NCI-H748 (cell line): Measurements from ENCODE around the gene PLGRKT.
"Not testable (repeated sequence)": the region's sequence is repeated elsewhere in the genome, so short reads cannot be mapped to it uniquely, and the experiment has no call there.

Source experiments
- DNase-seq: peaks from one replicate; lab custom pipeline; 2025; ENCODE audit not compliant: unreplicated experiment; lab: John Stamatoyannopoulos, UW

The PLGRKT gene

DNA sequence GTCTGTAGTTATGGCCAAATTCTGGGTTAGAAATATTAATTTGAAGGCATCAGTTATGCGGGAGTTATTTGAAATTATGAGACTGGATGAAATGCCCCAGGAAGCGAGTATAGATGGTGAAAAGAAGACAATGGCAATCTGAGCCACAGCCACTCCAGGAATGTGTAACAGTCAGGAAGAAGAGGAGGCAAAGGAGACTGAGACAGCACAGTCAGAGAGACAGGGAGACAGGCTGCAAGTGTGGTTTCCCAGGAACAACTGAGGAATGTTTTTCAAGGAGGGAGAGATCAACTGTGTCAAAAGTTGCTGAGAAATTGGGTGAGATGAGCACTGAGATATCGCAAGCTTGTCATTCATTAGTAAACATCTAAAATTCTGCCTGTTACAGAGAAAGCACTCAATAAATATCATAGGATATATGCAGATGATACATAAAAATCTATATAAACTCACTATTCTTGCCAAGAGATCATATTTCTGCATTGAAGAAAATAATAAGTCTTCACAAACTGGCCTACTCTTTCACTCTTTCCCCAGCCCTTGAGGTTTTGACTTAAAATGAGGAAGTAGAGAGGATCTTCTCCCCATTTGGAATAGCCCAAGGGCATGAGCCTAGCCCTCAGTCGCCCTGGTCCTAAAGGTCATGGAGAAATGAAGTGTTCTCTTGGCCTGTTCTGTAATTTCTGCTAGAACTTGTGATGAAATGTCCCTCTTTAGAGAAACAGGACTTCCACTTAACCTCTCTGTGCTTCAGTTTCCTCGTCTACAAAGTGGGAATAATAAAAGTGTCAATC is 49.5 kb downstream of the PLGRKT start:
- no peak for DNase-seq

DNA sequence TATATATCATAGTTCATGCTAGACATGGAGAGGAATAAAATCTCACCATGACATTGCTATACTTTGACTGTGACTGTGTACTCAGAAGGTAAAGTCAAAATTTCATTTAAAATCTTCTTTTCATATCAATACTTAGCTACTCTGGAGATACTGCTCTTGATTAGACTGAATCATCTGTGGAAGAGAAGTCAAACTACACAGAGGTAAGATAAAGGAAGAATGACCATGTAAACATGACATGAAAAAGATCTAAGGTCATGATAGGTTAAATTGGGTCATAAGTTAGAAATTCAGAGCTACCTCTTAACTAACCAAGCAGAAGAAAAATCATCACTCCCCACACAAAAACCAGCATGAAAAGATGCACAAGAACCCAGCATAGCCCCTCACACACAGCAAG is 53.3 kb downstream of the PLGRKT start:
- no peak for DNase-seq

DNA sequence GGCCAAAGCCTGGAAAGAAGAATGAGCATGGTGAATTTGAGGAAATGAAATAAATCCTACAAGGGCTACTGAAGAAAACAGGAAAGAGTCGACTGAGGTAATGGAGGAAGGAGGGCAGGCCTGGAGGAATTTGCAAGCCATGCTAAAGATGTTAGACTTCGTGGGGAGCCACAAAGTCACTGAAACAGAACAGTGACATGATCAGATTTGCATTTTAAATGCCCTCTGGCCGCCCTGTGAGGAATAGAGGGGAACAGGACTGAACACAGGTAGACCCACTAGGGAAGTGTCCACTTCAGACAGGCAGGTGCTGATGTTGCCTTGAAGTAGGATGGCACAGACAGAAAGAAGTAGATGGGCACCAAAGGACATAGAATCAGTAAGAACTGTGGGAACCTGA is 55.2 kb downstream of the PLGRKT start:
- DNase-seq: no peak

DNA sequence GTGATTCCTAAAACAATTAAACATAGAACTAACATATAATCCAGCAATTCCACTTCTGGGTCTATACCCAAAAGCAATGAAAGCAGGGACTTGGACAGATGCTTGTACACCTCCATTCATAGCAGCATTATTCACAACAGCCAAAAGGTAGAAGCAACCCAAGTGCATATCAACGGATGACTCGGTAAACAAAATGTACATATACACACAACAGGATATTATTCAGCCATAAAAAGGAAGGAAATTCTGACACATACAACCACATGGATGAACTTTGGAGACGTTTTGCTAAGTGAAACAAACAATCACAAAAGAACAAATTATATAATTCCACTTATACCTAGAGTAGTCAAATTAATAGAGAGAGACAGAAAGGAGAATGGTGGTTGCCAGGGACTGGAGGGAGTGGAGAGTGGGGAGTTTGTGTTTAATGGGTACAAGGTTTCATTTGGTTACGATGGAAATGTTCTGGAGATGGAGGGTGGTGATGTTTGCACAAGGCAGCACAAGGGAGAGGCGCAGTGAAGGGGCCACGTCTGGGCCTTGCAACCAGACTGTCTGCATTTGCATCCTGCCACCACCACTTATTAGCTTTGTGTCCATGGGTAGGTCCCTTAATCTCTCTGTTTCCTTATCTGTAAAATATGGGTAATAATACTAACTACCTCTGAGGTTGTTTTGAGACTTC is 61.8 kb downstream of the PLGRKT start:
- no peak for DNase-seq

DNA sequence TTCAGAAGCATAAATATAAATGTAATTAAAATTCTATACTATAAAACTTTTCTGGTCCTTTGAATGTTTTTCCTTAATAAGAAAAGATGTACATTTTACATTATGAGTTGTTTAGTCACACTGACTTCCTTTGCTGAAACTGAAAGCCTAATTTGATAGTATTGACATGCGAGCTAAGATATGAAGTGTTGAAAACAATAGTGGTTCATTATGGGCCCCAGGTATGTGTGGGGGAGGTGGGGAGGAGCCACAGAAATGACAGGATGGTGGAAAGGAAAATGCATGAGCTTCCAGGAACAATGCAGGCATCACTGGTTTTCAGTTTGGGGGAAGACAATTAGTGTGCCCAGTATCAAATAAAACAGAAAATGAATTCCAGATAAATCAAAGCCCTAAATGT is 62.6 kb downstream of the PLGRKT start:
- no peak for DNase-seq

DNA sequence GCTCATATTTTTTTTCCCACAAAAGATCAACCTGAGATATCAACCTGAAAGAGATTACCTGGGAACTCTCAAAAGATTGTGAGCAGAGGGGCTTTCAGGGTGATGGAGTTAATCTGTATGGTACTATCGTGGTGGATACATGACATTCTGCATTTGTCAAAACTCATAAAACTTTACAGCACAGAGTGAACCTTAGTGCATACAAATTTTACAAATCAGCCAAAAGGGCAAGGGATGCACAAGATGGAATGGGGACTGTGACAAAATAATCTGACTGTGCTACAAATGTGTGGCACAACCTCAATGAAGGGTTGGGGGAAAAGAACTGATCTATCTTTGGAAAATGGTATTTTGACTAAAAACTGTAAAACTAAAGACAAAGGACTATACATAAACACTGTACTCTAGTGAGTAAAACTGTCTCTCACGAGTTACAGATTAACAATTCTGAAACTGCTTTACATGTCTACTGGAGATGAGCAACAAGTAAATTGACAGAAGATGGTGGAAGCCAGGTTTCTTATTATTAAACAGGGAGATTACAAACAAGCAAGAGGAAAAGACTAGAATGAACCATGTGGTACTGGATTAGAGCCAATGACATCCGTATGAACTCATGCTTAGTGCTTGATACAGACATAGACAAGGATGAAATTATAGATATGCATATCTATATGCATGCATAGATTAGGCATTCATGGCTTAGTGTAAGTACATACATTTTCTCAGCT is 73.3 kb downstream of the PLGRKT start:
- no peak for DNase-seq

DNA sequence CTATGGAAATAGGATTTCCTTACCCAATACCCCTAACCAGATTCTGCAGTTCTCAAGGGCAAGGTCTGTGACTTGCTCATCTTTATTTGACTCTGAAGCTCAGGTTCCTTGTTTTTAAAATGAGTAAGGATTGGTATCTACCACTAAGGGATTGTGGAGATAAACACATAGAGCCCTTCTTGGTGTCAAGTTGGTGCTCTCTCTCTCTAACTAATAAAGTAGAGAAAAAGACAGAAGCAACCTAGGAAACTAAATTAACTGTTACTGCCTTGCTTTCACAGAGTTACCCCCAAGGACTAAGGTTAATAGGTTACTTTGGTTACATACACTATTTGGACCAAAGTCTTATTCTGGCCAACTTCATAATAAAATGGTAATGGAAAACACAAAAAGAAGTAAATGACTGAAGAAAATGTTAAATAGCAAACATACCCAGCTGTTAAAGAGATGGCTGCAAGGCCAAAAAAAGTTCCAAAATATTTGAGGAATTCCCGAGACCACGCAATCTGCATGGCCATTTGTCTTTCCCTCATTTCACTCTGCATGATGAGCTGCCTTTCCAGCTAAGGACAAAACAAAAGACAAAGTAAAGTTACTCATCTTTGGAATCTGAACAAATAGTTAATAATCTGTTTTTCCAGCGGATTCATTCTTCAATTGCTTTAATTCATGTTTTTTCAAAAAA is 76.3 kb downstream of the PLGRKT start:
- no peak for DNase-seq

DNA sequence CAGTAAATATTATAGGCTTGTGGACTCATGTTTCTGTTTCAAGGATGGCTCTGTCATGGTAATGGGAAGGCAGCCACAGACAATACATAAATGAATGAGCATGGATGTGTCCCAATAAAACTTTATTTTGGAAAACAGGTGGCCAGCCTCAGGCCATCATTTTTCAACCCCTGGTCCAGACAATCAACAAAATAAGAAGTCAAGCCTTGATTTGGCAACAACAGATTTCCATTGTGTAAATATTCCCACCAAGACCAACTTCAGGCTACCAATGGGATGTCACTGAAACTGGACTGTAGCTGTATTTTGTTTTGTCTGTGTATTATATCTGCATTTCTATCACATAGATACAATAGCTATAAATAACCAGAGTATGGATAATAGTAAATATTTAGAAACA is 77.4 kb downstream of the PLGRKT start:
- DNase-seq: no peak

DNA sequence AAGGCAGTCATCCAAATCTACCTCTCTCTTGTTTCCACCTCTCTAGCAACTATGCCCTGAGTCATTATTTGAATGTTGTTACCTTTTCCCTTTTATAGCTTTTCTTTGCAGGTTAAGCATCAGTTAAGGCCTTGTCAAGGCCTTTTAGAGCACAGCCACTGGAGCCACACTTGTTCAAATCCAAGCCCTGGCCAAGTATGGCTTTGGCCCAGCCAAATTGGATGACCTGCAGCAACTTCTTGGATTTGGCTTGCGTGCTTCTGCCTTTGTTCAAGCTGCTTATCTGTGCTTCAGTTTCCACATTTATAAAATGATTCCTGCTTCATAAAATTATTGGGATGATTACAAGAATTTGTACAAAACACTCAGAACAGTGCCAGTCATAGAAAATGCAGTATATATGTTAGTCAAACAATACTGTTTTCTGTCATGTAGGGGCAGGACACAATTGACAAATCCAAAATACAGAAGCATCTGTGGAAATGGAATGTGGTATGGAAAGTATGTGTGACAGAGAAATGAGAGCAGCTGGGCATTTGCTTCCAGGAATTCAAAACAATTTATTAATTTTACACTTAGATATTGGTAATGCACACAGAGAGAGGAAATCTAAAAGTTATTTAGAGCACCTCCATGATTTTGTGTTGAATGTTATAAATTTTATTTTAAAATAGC is 80.2 kb downstream of the PLGRKT start:
- no peak for DNase-seq

DNA sequence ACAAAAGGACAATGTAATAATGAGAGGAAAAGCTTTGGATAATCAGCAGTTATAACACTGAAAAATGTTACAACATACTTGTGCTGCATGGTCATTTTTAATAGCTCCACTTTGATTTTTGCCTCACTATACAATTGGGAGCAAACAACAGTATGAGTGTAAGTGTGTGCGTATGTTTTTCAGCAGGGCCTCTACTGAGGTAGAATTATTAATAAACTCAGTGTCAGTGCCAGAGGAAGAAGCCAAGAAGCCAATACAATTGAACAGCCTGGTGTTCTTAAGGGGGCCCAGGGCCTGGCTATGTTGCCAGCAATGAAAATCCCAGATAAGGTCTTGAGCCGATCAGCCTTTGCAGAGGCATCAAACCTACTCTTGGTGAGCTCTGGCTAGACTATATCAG is 81.9 kb downstream of the PLGRKT start:
- no peak for DNase-seq

DNA sequence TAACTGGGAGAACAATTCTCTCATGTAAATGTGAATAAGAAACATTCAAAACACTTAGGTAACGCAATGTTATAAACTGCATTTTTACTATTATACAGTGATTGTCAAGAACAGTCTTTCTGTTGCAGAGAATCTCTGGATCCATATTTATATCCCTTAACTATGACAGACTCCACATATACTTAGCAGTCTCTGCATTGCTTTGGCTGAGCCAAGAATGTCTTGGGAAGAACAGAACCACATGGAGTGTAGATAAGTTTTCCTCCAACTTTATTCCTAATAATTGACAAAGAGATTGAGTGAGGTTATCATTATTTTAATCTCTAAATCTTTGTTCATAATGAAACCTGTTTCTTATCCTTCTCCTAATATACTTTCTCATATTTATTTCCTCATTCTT is 82.5 kb downstream of the PLGRKT start:
- DNase-seq: no peak

DNA sequence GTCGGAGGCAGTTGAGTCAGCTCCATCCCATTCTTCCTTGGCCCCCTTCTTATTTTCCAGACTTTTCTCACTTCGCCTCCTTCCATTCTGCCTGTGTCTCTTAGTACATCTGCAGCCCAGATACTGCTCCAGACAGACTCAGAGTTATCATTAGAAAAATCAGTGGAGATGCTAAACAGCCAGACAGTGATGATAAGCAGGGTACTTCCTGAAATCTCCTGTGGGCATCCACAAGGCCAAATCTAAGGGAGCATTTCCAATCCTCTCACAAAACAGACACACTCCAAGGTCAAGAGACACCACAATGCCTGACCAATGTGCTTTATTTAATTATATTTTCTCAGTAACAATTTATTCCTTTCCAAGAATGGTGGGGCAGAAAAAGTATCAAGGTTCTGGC is 83.5 kb downstream of the PLGRKT start:
- no peak for DNase-seq

DNA sequence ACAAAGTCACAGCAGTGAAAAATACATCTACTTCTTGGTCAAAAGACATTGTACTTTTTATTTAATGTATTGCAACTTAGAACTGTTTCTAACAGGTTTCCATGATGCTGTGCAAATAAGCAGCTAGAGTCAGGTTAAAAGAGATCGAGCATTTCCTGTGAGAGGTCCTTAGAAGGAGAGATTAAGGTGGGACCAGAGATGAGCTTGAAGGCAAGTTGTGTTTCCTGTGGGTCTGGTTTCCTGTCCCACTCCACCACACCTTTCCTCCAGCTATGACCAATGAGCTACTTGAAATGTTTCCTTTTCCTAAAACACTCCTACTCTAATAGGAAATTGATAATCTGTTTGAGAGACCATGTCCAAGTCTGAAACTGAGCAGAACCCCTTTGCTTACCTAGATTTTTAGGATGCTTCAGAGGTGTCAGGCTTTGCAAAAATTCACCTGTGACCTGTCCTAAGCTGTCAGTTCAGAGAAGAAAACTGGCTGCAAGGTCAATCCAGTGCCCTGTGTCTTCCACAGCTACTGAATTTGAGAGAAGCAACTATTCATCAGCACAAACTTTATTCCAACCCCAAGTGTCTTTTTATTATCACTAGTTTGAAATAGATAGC is 85.0 kb downstream of the PLGRKT start:
- DNase-seq: no peak

DNA sequence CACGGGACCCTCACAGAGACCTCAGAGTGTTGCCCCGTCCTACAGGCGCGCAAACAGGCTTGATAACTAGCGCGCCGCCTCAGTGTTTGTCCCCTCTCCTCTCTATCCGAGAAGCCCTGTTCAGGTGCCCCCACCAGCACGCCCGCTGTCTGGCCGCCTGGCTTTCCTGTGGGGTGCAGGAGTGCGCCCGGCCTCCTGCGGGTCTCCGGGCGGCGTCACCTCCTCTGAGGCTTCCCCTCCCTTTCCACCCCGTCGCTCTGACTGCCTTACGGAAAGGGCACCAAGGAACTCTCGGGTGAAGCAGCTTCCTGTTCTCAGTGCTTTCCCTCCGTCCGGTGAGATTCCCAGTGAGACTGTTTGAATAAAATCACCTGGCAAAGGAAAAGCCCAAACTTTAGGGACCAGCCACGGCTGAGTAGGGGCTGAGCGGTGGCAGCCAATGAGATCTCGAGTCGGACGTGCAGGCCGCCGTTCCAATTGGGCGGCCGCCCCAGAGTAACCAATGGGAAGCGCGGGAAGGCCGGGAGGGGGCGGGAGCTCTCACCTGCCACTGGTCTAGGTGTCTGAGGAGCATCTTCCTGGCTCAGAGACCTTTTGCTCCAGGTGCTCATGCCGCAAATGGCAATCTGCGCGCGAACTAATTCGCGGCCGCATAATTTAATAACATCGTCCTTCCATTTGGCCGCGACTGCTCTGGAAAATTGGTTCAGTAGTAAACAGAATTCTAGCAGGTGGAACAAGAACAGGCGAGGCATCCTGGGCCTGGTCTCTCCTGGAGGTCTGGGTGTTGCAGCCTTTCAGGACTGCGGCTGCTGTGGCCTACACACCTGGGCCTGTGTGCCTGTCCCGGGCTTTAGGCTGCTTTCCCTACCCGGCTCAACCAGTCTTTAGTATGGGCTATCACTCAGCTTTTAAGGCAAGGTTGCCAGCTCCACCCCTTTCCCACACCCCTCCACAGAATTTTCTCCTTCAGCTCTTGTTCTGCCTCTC is 98.4 kb downstream of the PLGRKT start, which contains the start of gene RLN1:
Gene RLN1, minus strand, starts transcription at position 885 of the 990 bp plus-strand sequence. Its CDS starts 130 bp downstream, at position 755.
- DNase-seq: peak; percentile 31

DNA sequence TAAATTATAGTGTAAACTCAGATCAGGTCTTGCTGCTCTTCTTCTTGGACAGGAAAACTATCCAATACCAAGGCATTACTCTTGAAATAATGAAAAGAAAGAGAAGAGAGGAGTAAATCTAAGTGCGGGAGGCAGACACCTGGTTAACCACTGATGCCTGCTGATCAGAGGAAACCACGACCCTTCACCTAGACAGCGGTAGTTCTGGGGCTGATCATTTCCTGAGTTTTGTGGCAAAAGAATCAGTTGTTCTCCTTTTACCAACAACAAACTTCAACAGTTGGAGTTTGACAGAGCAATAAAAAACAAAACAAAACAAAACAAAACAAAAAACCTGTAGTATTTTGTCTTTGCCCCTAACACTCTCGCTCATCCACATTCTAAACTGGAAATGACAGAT is 101.0 kb downstream of the PLGRKT start:
- DNase-seq: no peak

DNA sequence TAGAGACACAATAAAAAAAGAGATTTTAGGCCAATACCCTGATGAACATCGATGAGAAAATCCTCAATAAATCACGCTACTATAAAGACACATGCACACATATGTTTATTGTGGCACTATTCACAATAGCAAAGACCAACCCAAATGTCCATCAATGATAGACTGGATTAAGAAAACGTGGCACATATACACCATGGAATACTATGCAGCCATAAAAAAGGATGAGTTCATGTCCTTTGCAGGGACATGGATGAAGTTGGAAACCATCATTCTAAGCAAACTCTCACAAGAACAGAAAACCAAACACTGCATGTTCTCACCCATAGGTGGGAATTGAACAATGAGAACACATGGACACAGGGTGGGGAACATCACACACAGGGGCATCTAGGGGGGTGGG is 106.4 kb downstream of the PLGRKT start:
- not testable (repeated sequence) for DNase-seq

DNA sequence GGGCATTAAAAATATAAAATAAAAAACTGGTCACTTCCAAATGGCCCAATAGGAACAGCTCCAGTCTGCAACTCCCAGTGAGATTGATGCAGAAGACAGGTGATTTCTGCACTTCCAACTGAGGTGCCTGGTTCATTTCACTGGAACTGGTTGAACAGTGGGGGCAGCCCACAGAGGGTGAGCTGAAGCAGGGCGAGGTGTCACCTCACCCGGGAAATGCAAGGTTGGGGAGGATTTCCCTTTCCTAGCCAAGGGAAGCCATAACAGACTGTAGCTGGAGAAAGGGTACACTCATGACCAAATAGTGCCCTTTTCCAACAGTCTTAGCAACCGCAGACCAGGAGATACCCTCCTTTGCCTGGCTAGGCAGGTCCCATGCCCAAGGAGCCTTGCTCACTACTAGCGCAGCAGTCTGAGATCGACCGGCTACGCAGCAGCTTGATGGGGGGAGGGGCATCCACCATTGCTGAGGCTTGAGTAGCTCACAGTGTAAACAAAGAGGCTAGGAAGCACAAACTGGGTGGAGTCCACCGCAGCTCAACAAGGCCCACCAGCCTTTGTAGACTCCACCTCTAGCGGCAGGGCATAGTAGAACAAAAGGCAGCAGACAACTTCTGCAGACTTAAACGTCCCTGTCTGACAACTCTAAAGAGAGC is 110.7 kb downstream of the PLGRKT start:
- peak; percentile 80 for DNase-seq

DNA sequence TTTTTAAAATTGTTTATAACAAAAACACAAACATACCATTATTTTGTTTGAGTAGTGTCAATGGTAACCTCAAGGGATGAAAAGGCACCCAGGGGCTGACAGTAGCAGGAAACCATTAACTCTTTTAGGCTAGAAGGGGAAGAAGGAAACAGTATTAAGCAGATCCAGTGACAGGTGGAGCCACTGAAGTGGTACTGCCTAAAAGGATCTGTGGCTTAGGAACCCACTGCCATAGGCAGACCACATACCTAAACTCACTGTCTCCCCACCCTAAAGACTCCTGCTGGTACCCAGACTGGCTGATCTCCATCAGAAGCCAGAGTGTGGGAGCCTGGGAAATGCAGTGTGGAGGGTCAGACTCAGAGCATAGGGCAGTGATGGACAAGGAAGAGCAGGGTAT is 111.5 kb downstream of the PLGRKT start:
- no peak for DNase-seq

DNA sequence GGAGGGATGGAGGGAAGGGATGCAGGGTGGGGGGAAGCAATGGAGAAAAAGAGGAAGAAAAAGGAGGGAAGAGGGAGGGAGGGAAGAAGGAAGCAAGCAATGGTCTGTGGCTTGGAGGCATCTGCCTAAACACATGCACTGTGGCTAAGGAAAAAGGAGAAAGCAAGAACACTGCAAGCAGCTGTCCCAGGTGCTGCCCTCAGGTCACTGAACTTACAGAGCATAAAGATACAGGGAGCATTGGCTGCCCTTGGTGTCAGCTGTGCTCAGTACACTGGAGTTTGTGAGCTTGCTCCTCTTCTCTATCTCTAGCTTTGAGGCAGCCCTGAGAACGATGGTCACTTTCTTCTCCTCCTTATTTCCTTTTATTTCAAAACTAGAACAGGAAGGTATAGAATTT is 116.1 kb downstream of the PLGRKT start:
- DNase-seq: not testable (repeated sequence)
